Right ventricle myocardium inferior (tissue), 1 donor: ENCODE measurements around the gene TRUB2. TPM values are rescaled to one million over a fixed set of nuclear protein-coding genes. Genes with fewer than 3 reads are reported as not detected.

Experiments used
- ATAC-seq: fragments of 200-7000 bp; cut with Tn5 transposase; one replicate; pipeline ENCODE4 v1.9.1; 2020; ENCODE audit warnings: mild to moderate bottlenecking, moderate library complexity
- DNase-seq: peaks from one replicate; pipeline ENCODE4 v3.0.0; 2021; ENCODE audit errors: missing footprints
- intact Hi-C: fragments of 100-400 bp; cut with DNase I; formaldehyde crosslinking; loops from one replicate; pipeline ENCODE4 v1.11.0; 2022
- long read RNA-seq: library from polyadenylated mRNA; unstranded; transcript quantifications from one replicate; pipeline ENCODE4 v2.0.0, GENCODE V29; 2021
- total RNA-seq: library from RNA; stranded (reverse); fragmentation: NEBNext Ultra II Directional; extraction: Animal tissue kit (Norgen Biotek cat#: 25700); gene quantifications from one replicate; pipeline ENCODE4 v1.2.1, GENCODE V29; 2021
- donor health status: DM: no; HTN: yes; CAD: no; lungs with severe emphysema.

The TRUB2 gene
- total RNA-seq = 37.4 TPM
- long read RNA-seq, full-length matches to known transcripts = 23 of 24 reads
- long read RNA-seq, partial matches to known transcripts = 1 of 24 reads
- long read RNA-seq, other reads (novel, unspliced or antisense) = 0 of 24 reads

GRCh38 chr9:128322404-128323211 is at the start of gene TRUB2, which contains the start of gene COQ4:
Gene TRUB2 (minus strand): TSS chr9:128322447. CDS start chr9:128322408, 39 bp downstream.
Gene COQ4 (plus strand): TSS chr9:128322839. CDS start chr9:128322859, 20 bp downstream.
- intact Hi-C loops = loop anchor here (5.0 kb wide), 1 partner anchor 45 kb away; the partner anchor contains the start of genes GOLGA2 and SWI5
- ATAC-seq (peak; percentile 98), DNase-seq (peak; percentile 96)

DNA sequence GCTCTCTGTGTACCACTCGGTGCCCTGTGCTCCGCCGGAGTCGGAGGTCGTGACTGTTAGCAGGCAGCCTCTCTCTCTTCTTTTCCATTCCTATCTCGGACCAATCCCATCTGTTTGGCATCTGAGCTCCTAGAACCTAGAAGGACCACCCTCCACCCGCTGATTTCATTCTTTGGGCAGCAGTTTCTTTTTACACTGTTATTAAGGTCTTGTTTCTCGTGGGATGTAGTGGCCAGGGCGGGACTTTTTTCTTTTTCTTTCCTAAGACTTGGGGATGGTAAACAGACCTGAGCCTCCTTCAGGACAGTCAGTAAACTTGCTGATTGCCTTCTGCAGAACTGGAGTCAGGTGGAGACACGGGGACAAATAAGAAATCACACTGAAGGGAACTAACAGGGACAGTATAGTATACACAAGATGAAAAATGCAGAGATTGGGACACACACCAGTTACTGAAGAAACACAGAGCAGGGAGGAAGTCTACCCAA is 49.4 kb upstream of the TRUB2 start:
- DNase-seq (no peak), ATAC-seq (no peak)
- intact Hi-C loops = loop anchor here (5.0 kb wide), 1 partner anchor 36 kb away; no protein-coding TSS in a partner anchor

DNA sequence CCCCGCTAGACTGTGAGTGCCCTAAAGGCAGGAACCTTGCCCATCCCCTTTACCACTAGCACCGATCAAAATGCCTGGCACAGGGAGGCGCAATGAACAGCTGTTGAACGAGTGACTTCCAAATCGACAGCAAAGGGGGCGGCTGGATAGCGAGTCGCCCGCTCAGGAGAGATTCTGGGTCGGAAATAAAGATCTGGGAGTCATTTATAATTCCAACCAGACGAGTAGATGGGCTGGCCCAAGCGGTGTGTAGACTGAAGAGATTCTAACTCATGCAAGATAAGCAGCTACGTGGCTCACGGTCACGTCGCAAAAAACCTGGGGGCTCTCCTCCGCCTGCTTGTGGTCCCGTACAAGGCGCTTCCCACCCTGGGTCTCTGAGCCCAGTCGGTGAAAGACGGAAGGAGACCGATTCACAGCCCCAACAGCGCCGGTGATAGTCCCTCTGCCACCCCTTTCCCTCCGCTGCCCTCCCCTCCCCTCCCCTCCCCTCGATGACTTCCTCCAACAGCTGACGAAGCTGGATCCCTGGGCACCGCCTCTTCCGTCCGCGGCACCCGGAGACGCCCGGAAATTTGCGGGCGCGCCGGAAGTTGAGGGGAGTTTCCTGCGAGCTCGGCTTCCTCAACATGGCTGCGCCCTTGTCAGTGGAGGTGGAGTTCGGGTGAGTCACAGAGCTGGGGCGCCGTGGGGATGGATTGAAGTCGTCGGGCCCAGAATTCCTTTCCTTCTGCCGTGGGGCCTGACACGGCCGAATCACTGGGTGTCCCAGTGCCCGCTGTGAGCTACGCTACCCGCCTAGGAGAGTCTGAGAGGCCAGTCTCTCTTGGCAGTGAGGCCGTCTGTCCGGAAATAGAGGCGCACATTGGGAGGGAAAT is 48.7 kb upstream of the TRUB2 start, which contains the start of gene URM1:
URM1 (plus strand) TSS at position 623 of the 878 bp plus-strand sequence; CDS start at position 630, 7 bp downstream.
- DNase-seq = peak; percentile 98
- ATAC-seq = peak; percentile 97
- intact Hi-C loops = loop anchor here (5.0 kb wide), 1 partner anchor 36 kb away; no protein-coding TSS in a partner anchor

DNA sequence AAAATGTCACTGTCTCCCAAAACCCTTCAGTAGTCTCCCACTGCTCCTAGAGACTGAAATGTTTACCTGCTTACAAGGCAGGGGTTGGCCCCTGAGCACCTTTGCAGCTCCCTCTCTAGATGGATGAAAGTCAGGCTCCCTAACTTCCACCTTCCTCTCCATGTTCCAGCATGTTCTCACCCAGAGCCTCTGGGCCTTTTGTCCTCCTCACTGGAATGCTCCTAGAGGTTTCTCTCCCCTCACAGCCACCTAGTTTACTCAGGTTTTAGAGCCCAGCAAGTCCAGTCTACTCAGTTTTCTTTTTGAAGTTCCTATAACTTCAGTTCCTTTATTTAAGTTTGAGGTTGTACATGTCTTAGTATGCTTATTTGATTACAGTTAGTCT is 48.1 kb upstream of the TRUB2 start:
- ATAC-seq = no peak
- DNase-seq = no peak
- intact Hi-C loops = loop anchor here (5.0 kb wide), 1 partner anchor 37 kb away; no protein-coding TSS in a partner anchor

DNA sequence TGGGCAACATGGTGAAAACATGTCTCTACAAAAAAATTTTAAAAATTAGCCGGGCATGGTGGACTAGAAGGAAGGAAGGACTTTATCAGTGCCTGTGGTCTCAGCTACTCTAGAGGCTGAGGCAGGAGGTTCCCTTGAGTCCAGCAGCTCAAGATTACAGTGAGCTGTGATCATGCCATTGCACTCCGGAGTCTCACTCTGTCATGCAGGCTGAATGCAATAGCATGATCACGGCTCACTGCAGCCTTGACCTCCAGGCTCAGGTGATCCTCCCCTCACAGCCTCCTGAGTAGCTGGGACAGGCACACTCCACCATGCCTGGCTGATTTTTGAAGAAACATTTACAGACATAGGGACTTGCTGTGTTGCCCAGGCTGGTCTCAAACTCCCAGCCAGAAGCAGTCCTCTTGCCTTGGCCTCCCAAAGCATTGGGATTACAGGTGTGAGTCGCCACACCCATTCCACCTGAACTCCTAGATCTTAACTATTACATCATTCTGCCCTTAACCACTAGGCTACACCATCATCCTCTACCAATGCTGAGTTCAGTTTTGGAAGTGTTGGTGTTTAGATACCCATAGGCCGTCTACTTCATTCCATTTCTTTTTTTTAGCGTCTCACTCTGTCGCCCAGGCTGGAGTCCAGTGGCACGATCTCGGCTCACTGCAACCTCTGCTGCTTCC is 46.9 kb upstream of the TRUB2 start:
- no peak for ATAC-seq
- intact Hi-C loops = loop anchor here (10.0 kb wide), 1 partner anchor 266 kb away; no protein-coding TSS in a partner anchor

GRCh38 chr9:128365525-128365924 is 43.3 kb upstream of the TRUB2 start:
- ATAC-seq (no peak), DNase-seq (no peak)
- intact Hi-C loops = loop anchor here (10.0 kb wide), 1 partner anchor 269 kb away; no protein-coding TSS in a partner anchor

More for the DNA sequence above, 46.9 kb upstream of the TRUB2 start:
- DNase-seq = no peak

GRCh38 chr9:128362774-128363173 is 40.5 kb upstream of the TRUB2 start:
- intact Hi-C loops = loop anchor here (1.0 to 10.0 kb wide), 3 partner anchors 50 to 272 kb away; partner anchors contain the start of gene ODF2
- DNase-seq (no peak), ATAC-seq (no peak)

- peak; percentile 86 for DNase-seq
- peak; percentile 91 for ATAC-seq
- intact Hi-C loops = loop anchor here (1.0 to 10.0 kb wide), 3 partner anchors 50 to 273 kb away; partner anchors contain the start of gene ODF2
These were observed 39.9 kb upstream of the TRUB2 start for GRCh38 chr9:128361986-128362646.

GRCh38 chr9:128361296-128361985 is 39.2 kb upstream of the TRUB2 start:
- ATAC-seq = no peak
- intact Hi-C loops = loop anchor here (5.0 to 10.0 kb wide), 2 partner anchors 96 to 273 kb away; partner anchors contain the start of gene ODF2

GRCh38 chr9:128360826-128361225 is 38.6 kb upstream of the TRUB2 start:
- no peak for ATAC-seq
- no peak for DNase-seq
- intact Hi-C loops = loop anchor here (5.0 to 10.0 kb wide), 2 partner anchors 96 to 274 kb away; partner anchors contain the start of gene ODF2

More at GRCh38 chr9:128361296-128361985, 39.2 kb upstream of the TRUB2 start:
- no peak for DNase-seq

DNA sequence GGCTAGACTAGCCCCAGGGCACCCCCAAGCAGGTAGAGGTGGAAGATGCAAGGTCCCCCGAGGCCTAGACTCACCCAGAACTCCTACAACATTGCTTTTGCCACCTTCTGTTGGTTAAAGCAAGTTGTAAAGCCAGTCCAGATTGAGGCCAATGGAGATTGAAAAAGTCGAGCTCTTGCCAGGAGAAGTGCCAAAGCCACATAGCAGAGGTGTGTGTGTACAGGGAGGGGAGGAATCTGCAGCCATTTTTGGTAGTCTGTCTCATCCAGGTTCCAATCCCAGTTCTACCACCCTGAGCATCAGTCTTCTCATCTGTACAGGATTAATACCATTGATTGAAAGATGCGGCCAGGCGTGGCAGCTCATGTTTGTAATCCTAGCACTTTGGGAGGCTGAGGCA is 36.6 kb upstream of the TRUB2 start:
- intact Hi-C loops = no loop called here
- no peak for DNase-seq
- ATAC-seq = no peak

GRCh38 chr9:128358090-128358489 is 35.8 kb upstream of the TRUB2 start:
- intact Hi-C loops = no loop called here
- no peak for DNase-seq
- no peak for ATAC-seq

DNA sequence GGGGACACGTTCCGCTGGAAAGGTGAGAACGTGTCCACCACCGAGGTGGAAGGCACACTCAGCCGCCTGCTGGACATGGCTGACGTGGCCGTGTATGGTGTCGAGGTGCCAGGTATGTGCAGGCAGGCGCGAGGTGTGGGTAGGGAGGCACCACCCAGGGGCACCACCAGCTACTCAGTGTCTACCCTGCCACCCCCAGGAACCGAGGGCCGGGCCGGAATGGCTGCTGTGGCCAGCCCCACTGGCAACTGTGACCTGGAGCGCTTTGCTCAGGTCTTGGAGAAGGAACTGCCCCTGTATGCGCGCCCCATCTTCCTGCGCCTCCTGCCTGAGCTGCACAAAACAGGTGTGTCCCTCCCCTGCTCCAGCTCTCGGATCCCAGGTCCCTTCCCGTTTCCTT is 33.2 kb upstream of the TRUB2 start:
- no peak for DNase-seq
- intact Hi-C loops = no loop called here
- no peak for ATAC-seq

DNA sequence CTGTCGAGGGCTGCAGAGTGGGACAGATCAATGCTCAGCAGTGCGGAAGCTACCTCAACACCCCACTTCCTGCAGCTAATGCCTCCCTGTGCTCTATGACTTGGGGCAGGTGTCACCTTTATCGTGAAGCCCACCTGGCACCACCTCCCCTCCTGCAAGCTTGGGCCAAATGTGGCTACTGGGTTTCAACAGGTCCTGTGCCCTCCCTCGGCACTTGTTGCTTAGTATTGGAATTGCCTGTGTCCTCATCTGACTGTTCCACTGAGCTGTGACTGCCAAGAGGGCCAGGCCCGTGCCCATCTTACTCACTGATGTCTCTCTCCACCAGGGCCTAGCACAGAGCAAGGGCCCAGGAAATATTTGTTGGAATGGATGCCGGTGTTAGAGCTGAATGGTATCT is 27.5 kb upstream of the TRUB2 start:
- ATAC-seq = no peak
- no peak for DNase-seq
- intact Hi-C loops = no loop called here

GRCh38 chr9:128349125-128349524 is 26.9 kb upstream of the TRUB2 start:
- intact Hi-C loops = no loop called here
- DNase-seq (no peak), ATAC-seq (no peak)

DNA sequence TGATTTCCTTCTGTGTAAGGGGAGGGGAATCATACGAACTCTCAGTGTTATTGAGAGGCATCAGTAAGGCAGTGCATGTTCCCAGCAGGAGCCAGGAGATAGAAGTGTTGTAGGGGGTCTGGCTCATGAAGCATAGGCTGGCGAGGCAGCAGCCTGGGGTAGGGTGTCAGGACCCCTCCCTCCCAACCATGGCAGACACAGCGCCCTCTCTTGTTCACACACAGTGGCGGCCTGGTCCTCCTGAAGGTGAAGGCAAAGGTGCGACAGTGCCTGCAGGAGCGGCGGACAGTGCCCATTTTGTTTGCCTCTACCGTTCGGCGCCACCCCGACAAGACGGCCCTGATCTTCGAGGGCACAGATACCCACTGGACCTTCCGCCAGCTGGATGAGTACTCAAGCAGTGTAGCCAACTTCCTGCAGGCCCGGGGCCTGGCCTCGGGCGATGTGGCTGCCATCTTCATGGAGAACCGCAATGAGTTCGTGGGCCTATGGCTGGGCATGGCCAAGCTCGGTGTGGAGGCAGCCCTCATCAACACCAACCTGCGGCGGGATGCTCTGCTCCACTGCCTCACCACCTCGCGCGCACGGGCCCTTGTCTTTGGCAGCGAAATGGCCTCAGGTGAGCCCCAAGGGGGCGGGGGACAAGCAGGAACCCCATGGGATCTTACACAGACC is 22.8 kb upstream of the TRUB2 start:
- ATAC-seq (no peak), DNase-seq (no peak)
- intact Hi-C loops = no loop called here
